ENCODE data around the gene MIA2. TPM values are rescaled to one million over a fixed set of nuclear protein-coding genes. Genes with fewer than 3 reads are reported as not detected.

The MIA2 gene
- total and polyA plus RNA-seq, 9 of the 15 experiments (the other 6 are each of a cell fraction or from before 2014, with no cell fraction given) = 6.0 to 21.8 (median 12.8) TPM

GRCh38 chr14:39266871-39267607 is 33.3 kb downstream of the MIA2 start:
- POLR2A ChIA-PET = interaction anchor here (0.7 to 2.1 kb wide), 8 partner anchors 9 to 153 kb away, joined by 3 to 7 read pairs (median 4); partner anchors contain the start of genes GEMIN2 and TRAPPC6B
- H3K4me1 ChIP-seq (replicated peaks in 1 of 2; ENCODE audit: control insufficient read depth in 2 of 2, insufficient read depth in 2 of 2, low read length in 2 of 2) = peaks cover 11 to 16% of the 10 kb centered on the region in 2 experiments; a peak in 4 of 5 replicates
- TF ChIP-seq HNRNPK (IDR thresholded peaks at IDR 0.05; ENCODE audit: low read depth, low read length, poor library complexity, severe bottlenecking) (no peak), ZBTB5 (IDR thresholded peaks at IDR 0.05) (no peak), ZNF184 (CRISPR knock-in tag; IDR thresholded peaks at IDR 0.05) (no peak), MLLT1 (IDR thresholded peaks at IDR 0.05) (no peak), HDGF (IDR thresholded peaks at IDR 0.05) (no peak), NCOR1 (IDR thresholded peaks at IDR 0.05) (no peak), BRF1 (IDR thresholded peaks at IDR 0.05; ENCODE audit: borderline replicate concordance, extremely low read depth, insufficient read length) (no peak), ARID3A (IDR thresholded peaks at IDR 0.05; ENCODE audit: borderline replicate concordance, low read depth, low read length) (no peak), MIER1 (IDR thresholded peaks at IDR 0.05; ENCODE audit: low read depth) (no peak), TRIM28 (IDR thresholded peaks at IDR 0.05) (no peak), E2F3 (CRISPR knock-in tag; IDR thresholded peaks at IDR 0.05) (no peak), ZNF124 (CRISPR knock-in tag; IDR thresholded peaks at IDR 0.05) (no peak), HDAC8 (tag; IDR thresholded peaks at IDR 0.05) (no peak)

More at GRCh38 chr14:39266871-39267607, 33.3 kb downstream of the MIA2 start:
- H3K9me1 ChIP-seq (ENCODE audit: control insufficient read depth, insufficient read depth, low read length) = no peaks in the 10 kb centered on the region
- CTCF ChIA-PET (ENCODE audit: low intra/inter-chr PET ratio) = no interaction called here
- H4K20me1 ChIP-seq (replicated peaks; ENCODE audit: control insufficient read depth, insufficient read depth, low read length) = no peaks in the 10 kb centered on the region
- no peaks in the 10 kb centered on the region for H3K27me3 ChIP-seq (ENCODE audit: control insufficient read depth in 2 of 2, insufficient read depth in 2 of 2, low read length in 2 of 2)
- peak overlapping the region; percentile 89 for H3K4me2 ChIP-seq (ENCODE audit: insufficient read depth, low read length)
- peak overlapping the region; percentile 67 for H3K4me3 ChIP-seq
- H3K79me2 ChIP-seq (ENCODE audit: control insufficient read depth, insufficient read depth, low read length) = peaks cover 54% of the 10 kb centered on the region
- BruUV-seq (replicated peaks) = no TSS peak
- intact Hi-C loops (cut with micrococcal nuclease) = loop anchor here (10.0 kb wide), 1 partner anchor 92 kb away; the partner anchor contains the start of genes PNN and TRAPPC6B
- H3K27ac ChIP-seq (ENCODE audit: extremely low read depth, low read depth, low read length) = peak overlapping the region; percentile 97
- FAIRE-seq = peak; percentile 6
- in situ Hi-C loops (cut with MboI) = no loop called here
- peak overlapping the region; percentile 99 for H2AFZ ChIP-seq (ENCODE audit: low read depth, low read length)
- H3K9ac ChIP-seq (ENCODE audit: insufficient read depth in 1 of 2, low read depth in 2 of 2, low read length in 2 of 2) = peak overlapping the region; percentile 94 to 99
- ATAC-seq = peak; percentile 91
- peak; percentile 52 to 81 (median 63) for DNase-seq (ENCODE audit: extremely low read depth in 1 of 4, low spot score in 3 of 4)
- WGBS (ENCODE audit: insufficient coverage, low coverage, missing lambda C conversion rate) = under 1% methylated on average over 31 of the region's 70 CpGs
- no peaks in the 10 kb centered on the region for H3K36me3 ChIP-seq (ENCODE audit: control insufficient read depth, insufficient read depth, low read length)
- H3K9me3 ChIP-seq (replicated peaks; ENCODE audit: control insufficient read depth, insufficient read depth, low read depth, low read length) = peaks cover 6% of the 10 kb centered on the region; the same call in 1 of the 2 replicates
